KMS-11 (cell line): ENCODE measurements around the gene MAML2.

ENCODE experiments used
- H2AFZ ChIP-seq: fragments of 200-600 bp; sonication (generic); 2 replicates; pipeline ENCODE4 v1.6.1; 2016; ENCODE audit warnings: antibody characterized with exemption, mixed run types, low read depth
- H3K27ac ChIP-seq: fragments of 200-600 bp; sonication (generic); 2 replicates; pipeline ENCODE4 v1.6.1; 2016; ENCODE audit warnings: mild to moderate bottlenecking, mixed run types
- H3K27me3 ChIP-seq: fragments of 200-600 bp; sonication (generic); 2 replicates; pipeline ENCODE4 v1.6.1; 2017; ENCODE audit warnings: mild to moderate bottlenecking, low read depth, mixed run types, moderate library complexity; ENCODE audit not compliant: insufficient read depth
- H3K36me3 ChIP-seq: fragments of 200-600 bp; sonication (generic); 2 replicates; pipeline ENCODE4 v1.6.1; 2017; ENCODE audit warnings: mild to moderate bottlenecking, mixed run types; ENCODE audit not compliant: insufficient read depth
- H3K4me1 ChIP-seq: fragments of 200-600 bp; sonication (generic); 2 replicates; pipeline ENCODE4 v1.6.1; 2016; ENCODE audit warnings: mild to moderate bottlenecking, low read depth, mixed run types; ENCODE audit not compliant: poor library complexity, severe bottlenecking
- H3K4me2 ChIP-seq: fragments of 200-600 bp; sonication (generic); 2 replicates; pipeline ENCODE4 v1.7.0; 2016; ENCODE audit warnings: mild to moderate bottlenecking, mixed run types
- H3K4me3 ChIP-seq: fragments of 200-600 bp; sonication (generic); IDR thresholded peaks from 2 replicates; pipeline ENCODE4 v1.6.1; 2017; ENCODE audit warnings: low read depth, low read length, mixed read lengths; ENCODE audit not compliant: insufficient read depth
- H3K79me2 ChIP-seq: fragments of 200-600 bp; sonication (generic); 2 replicates; pipeline ENCODE4 v1.6.1; 2016; ENCODE audit warnings: low read depth, mixed run types; ENCODE audit not compliant: insufficient read depth
- H3K9ac ChIP-seq: fragments of 200-600 bp; sonication (generic); 2 replicates; pipeline ENCODE4 v1.6.1; 2016; ENCODE audit warnings: mild to moderate bottlenecking, mixed run types
- H4K20me1 ChIP-seq: fragments of 200-600 bp; sonication (generic); 2 replicates; pipeline ENCODE4 v1.6.1; 2016; ENCODE audit warnings: mild to moderate bottlenecking, mixed run types; ENCODE audit not compliant: insufficient read depth
- CTCF ChIP-seq: fragments of 200-600 bp; sonication (generic); conservative IDR thresholded peaks from 2 replicates; pipeline ENCODE4 v1.6.1; 2017; ENCODE audit warnings: low read depth, mild to moderate bottlenecking, antibody characterized with exemption, low read length, moderate library complexity, mixed read lengths

MAML2 gene

GRCh38 chr11:96044311-96044710 lies 298.7 kb downstream of the MAML2 start:
- no peaks in the 10 kb centered on the region for H3K27me3 ChIP-seq
- TF ChIP-seq CTCF, result no peak
- no peak overlapping the region for H2AFZ ChIP-seq
- H3K9ac ChIP-seq, result no peak overlapping the region
- H3K4me1 ChIP-seq, result no peaks in the 10 kb centered on the region
- H3K27ac ChIP-seq, result no peak overlapping the region
- no peak overlapping the region for H3K4me3 ChIP-seq
- no peaks in the 10 kb centered on the region for H4K20me1 ChIP-seq
- no peak overlapping the region for H3K4me2 ChIP-seq
- H3K36me3 ChIP-seq, result no peaks in the 10 kb centered on the region
- H3K79me2 ChIP-seq, result no peaks in the 10 kb centered on the region

- no peaks in the 10 kb centered on the region for H4K20me1 ChIP-seq
- no peak for TF ChIP-seq CTCF
- no peaks in the 10 kb centered on the region for H3K79me2 ChIP-seq
- H3K4me1 ChIP-seq, result no peaks in the 10 kb centered on the region
- H3K27ac ChIP-seq, result no peak overlapping the region
- H3K4me2 ChIP-seq, result no peak overlapping the region
- H3K9ac ChIP-seq, result no peak overlapping the region
- H3K4me3 ChIP-seq, result no peak overlapping the region
- no peaks in the 10 kb centered on the region for H3K36me3 ChIP-seq
- no peaks in the 10 kb centered on the region for H3K27me3 ChIP-seq
- H2AFZ ChIP-seq, result no peak overlapping the region
Measured at GRCh38 chr11:96043291-96043690, 299.7 kb downstream of the MAML2 start.

GRCh38 chr11:96038046-96038445 lies 304.9 kb downstream of the MAML2 start:
- Histone ChIP-seq H3K4me2 (no peak overlapping the region), H3K9ac (no peak overlapping the region), H3K36me3 (no peaks in the 10 kb centered on the region), H3K79me2 (no peaks in the 10 kb centered on the region), H3K4me3 (no peak overlapping the region), H3K4me1 (no peaks in the 10 kb centered on the region), H2AFZ (no peak overlapping the region), H4K20me1 (no peaks in the 10 kb centered on the region), H3K27ac (no peak overlapping the region), H3K27me3 (no peaks in the 10 kb centered on the region)
- TF ChIP-seq CTCF, result no peak

GRCh38 chr11:96037405-96037949 lies 305.5 kb downstream of the MAML2 start:
- H2AFZ ChIP-seq, result no peak overlapping the region
- H4K20me1 ChIP-seq, result no peaks in the 10 kb centered on the region

More at GRCh38 chr11:96037405-96037949, 305.5 kb downstream of the MAML2 start:
- Histone ChIP-seq H3K36me3 (no peaks in the 10 kb centered on the region), H3K9ac (no peak overlapping the region), H3K27ac (no peak overlapping the region), H3K79me2 (no peaks in the 10 kb centered on the region), H3K4me1 (no peaks in the 10 kb centered on the region), H3K27me3 (no peaks in the 10 kb centered on the region), H3K4me2 (no peak overlapping the region), H3K4me3 (no peak overlapping the region)
- TF ChIP-seq CTCF, result no peak
